Measurements from ENCODE around the gene LETM1.
A peak's percentile ranks its signal among the peaks of the same experiment; 100 is the strongest.

Gene LETM1

GRCh38 chr4:1856071-1856942, at the start of gene LETM1:
TSS of gene LETM1 (minus strand) at chr4:1856156. CDS start at chr4:1855950, 206 bp downstream.
- peak; percentile 89 to 94 for DNase-seq

- no peak for DNase-seq
These were observed 48.1 kb upstream of the LETM1 start for GRCh38 chr4:1904042-1904441.

- no peak for DNase-seq
These were observed 47.1 kb upstream of the LETM1 start for GRCh38 chr4:1903035-1903434.

GRCh38 chr4:1902243-1902642, 46.3 kb upstream of the LETM1 start:
- no peak for DNase-seq

GRCh38 chr4:1901127-1901526, 45.2 kb upstream of the LETM1 start:
- no peak for DNase-seq

GRCh38 chr4:1900624-1901023, 44.7 kb upstream of the LETM1 start:
- no peak for DNase-seq

- DNase-seq, result no peak
These were observed 44.1 kb upstream of the LETM1 start for GRCh38 chr4:1900087-1900433.

GRCh38 chr4:1899149-1900086, 43.5 kb upstream of the LETM1 start:
- DNase-seq, result peak; percentile 53 to 70

- no peak for DNase-seq
These were observed 42.7 kb upstream of the LETM1 start for GRCh38 chr4:1898681-1899080.

GRCh38 chr4:1898007-1898406, 42.1 kb upstream of the LETM1 start:
- no peak for DNase-seq

- no peak for DNase-seq
These were observed 40.7 kb upstream of the LETM1 start for GRCh38 chr4:1896658-1896991.

- DNase-seq, result no peak
These were observed 40.2 kb upstream of the LETM1 start for GRCh38 chr4:1895971-1896657.

GRCh38 chr4:1890979-1891570, 35.1 kb upstream of the LETM1 start:
- DNase-seq, result no peak

- no peak for DNase-seq
These were observed 31.1 kb upstream of the LETM1 start for GRCh38 chr4:1887052-1887451.

- no peak for DNase-seq
These were observed 29.5 kb upstream of the LETM1 start for GRCh38 chr4:1885414-1885813.

GRCh38 chr4:1883583-1883982, 27.6 kb upstream of the LETM1 start:
- DNase-seq, result no peak

GRCh38 chr4:1882850-1883271, 26.9 kb upstream of the LETM1 start:
- DNase-seq, result no peak

GRCh38 chr4:1880332-1880731, 24.4 kb upstream of the LETM1 start:
- DNase-seq, result no peak

GRCh38 chr4:1879485-1879884, 23.5 kb upstream of the LETM1 start:
- DNase-seq, result no peak

GRCh38 chr4:1874201-1874600, 18.2 kb upstream of the LETM1 start:
- DNase-seq, result no peak

- DNase-seq, result no peak
These were observed 17.8 kb upstream of the LETM1 start for GRCh38 chr4:1873776-1874175.

GRCh38 chr4:1873291-1873690, 17.3 kb upstream of the LETM1 start:
- DNase-seq, result no peak

GRCh38 chr4:1872870-1873269, 16.9 kb upstream of the LETM1 start:
- no peak for DNase-seq

Measured in NCI-H1930 (cell line).